Ovary (tissue), 3 donors: ENCODE results near the gene PRDM15.

Source experiments
- CTCF ChIP-seq, 3 donors: fragments of 450-650 bp in 2 of 3; fragments of 200-600 bp in 1 of 3; IDR thresholded peaks; one replicate each; pipeline versions ENCODE4 v1.5.1 to v1.8.0; 2016 to 2022; ENCODE audit warnings: antibody characterized with exemption in 3 of 3, mild to moderate bottlenecking in 1 of 3
- EP300 ChIP-seq: sonication (generic); formaldehyde crosslinking; IDR thresholded peaks from one replicate; pipeline ENCODE4 v1.6.1; 2017; ENCODE audit warnings: antibody characterized with exemption
- donor health status: DM: no; HTN: no; CAD: no.

DNA sequence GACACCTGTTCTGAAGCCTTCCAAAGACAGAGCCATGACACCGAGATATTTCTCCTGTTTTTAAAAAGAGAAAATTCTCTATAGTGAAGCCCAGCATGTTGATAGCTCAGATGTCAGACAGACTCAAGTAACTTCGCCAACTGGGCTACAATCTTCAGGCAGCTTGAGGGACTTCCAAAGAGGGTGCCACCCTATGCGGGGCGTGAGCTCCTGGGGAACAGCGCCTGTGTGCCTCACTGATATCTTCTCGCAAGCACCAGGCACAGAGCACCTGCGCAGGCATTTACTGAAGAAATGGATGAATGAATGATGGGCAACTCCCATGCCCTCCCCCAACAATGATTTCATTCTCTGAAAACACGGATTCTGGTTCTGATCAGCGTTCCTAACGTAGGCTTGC, 129.9 kb downstream of the PRDM15 start:
- TF ChIP-seq EP300 (no peak), CTCF (IDR thresholded peaks at IDR 0.05) (no peak)
